ENCODE measurements around the gene SIX6. TPM values are rescaled to one million over a fixed set of nuclear protein-coding genes. Genes with fewer than 3 reads are reported as not detected.

The SIX6 gene
- total and polyA plus RNA-seq, 8 donors: not detected

GRCh38 chr14:60487211-60487610 lies 21.7 kb upstream of the SIX6 start:
- no peak overlapping the region for H3K4me3 ChIP-seq
- intact Hi-C loops (cut with DNase I): no loop called here
- H3K4me1 ChIP-seq: peaks cover 0 to 3% of the 10 kb centered on the region in 2 donors
- H3K36me3 ChIP-seq: no peaks in the 10 kb centered on the region
- peaks cover 38 to 80% of the 10 kb centered on the region in 2 donors for H3K27me3 ChIP-seq
- no peak overlapping the region for H3K27ac ChIP-seq
- no peaks in the 10 kb centered on the region for H3K9me3 ChIP-seq
- no peak for DNase-seq
- TF ChIP-seq, protein P1, sequence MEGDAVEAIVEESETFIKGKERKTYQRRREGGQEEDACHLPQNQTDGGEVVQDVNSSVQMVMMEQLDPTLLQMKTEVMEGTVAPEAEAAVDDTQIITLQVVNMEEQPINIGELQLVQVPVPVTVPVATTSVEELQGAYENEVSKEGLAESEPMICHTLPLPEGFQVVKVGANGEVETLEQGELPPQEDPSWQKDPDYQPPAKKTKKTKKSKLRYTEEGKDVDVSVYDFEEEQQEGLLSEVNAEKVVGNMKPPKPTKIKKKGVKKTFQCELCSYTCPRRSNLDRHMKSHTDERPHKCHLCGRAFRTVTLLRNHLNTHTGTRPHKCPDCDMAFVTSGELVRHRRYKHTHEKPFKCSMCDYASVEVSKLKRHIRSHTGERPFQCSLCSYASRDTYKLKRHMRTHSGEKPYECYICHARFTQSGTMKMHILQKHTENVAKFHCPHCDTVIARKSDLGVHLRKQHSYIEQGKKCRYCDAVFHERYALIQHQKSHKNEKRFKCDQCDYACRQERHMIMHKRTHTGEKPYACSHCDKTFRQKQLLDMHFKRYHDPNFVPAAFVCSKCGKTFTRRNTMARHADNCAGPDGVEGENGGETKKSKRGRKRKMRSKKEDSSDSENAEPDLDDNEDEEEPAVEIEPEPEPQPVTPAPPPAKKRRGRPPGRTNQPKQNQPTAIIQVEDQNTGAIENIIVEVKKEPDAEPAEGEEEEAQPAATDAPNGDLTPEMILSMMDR (IDR thresholded peaks at IDR 0.05): no peak
- ATAC-seq: no peak

DNA sequence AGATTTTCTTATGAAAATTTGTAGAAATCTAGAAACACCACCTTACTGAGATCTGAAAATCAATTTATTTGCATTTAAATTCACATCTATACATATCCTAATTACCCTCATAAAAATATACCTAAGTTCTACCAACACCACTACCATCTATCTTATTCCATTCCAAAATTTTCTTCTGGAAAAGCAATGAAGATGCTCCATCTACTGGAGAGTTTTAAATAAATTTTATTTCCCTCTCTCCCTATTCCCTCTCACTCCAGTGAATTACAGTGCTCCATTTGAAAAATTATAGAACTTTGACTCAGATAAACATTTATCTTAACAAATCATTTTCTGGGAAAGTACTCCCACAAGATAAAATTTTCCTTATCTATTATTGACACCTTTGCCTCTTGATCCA lies 20.8 kb upstream of the SIX6 start:
- peaks cover 0 to 3% of the 10 kb centered on the region in 2 donors for H3K4me1 ChIP-seq
- H3K4me3 ChIP-seq: no peak overlapping the region
- TF ChIP-seq, protein P1 (IDR thresholded peaks at IDR 0.05): no peak
- no peaks in the 10 kb centered on the region for H3K36me3 ChIP-seq
- H3K27me3 ChIP-seq: peaks cover 38 to 80% of the 10 kb centered on the region in 2 donors
- ATAC-seq: no peak
- DNase-seq: no peak
- H3K9me3 ChIP-seq: no peaks in the 10 kb centered on the region
- no peak overlapping the region for H3K27ac ChIP-seq
- intact Hi-C loops (cut with DNase I): no loop called here

DNA sequence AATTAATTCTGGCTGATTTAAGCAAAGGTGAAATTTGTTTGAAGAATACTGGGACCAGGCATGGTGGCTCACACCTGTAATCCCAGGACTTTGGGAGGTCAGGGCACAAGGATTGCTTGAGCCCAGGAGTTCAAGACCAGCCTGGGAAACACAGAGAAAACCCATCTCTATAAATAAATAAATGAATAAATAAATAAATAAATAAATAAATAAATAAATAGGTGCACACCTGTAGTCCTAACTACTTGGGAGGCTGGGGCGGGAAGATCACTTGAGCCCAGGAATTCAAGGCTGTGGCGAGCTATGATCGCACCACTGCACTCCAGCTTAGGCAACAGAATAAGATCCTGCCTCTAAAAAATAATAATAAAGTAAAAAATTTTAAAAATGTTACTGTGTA lies 18.7 kb upstream of the SIX6 start:
- ATAC-seq (no peak), DNase-seq (no peak)
- intact Hi-C loops (cut with DNase I): no loop called here
- no peaks in the 10 kb centered on the region for H3K9me3 ChIP-seq
- no peak overlapping the region for H3K4me3 ChIP-seq
- H3K4me1 ChIP-seq: peaks cover 0 to 3% of the 10 kb centered on the region in 2 donors
- H3K27ac ChIP-seq: no peak overlapping the region
- TF ChIP-seq, protein P1 (IDR thresholded peaks at IDR 0.05): no peak
- peaks cover 25 to 66% of the 10 kb centered on the region in 2 donors for H3K27me3 ChIP-seq
- H3K36me3 ChIP-seq: no peaks in the 10 kb centered on the region

GRCh38 chr14:60495946-60496345 lies 13.0 kb upstream of the SIX6 start:
- Histone ChIP-seq H3K27me3 (peaks cover 0 to 39% of the 10 kb centered on the region in 2 donors), H3K9me3 (no peaks in the 10 kb centered on the region), H3K4me3 (no peak overlapping the region), H3K27ac (no peak overlapping the region), H3K36me3 (no peaks in the 10 kb centered on the region), H3K4me1 (no peaks in the 10 kb centered on the region)
- DNase-seq (no peak), ATAC-seq (no peak)
- TF ChIP-seq, protein P1 (IDR thresholded peaks at IDR 0.05): no peak
- intact Hi-C loops (cut with DNase I): no loop called here

DNA sequence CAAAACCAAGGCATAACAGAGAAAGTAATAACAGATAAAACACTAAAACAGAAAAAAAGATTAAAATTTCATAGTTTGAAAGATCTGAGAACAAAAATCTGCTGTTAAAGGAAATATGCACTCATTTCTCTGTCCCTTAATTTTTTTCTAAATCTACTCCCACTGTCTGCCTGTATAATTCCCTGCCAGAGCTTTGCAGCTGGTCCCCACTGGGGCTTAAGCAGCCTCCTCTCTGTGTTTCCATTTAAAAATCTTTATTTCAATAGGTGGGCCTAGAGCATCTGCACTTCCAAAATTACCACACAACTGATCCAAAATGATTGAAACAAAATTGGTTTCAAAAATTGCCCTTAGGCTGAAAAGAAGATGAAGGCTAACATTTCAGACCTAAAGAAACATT lies 6.4 kb upstream of the SIX6 start:
- intact Hi-C loops (cut with DNase I): no loop called here
- no peak overlapping the region for H3K4me3 ChIP-seq
- no peaks in the 10 kb centered on the region for H3K36me3 ChIP-seq
- ATAC-seq (no peak), DNase-seq (no peak)
- H3K4me1 ChIP-seq: no peaks in the 10 kb centered on the region
- TF ChIP-seq, protein P1 (IDR thresholded peaks at IDR 0.05): no peak
- no peak overlapping the region for H3K27ac ChIP-seq
- peaks cover 39 to 86% of the 10 kb centered on the region in 2 donors for H3K27me3 ChIP-seq
- H3K9me3 ChIP-seq: no peaks in the 10 kb centered on the region
